Measurements from ENCODE around the gene CMYA5.

- TF ChIP-seq POLR2A (IDR thresholded peaks at IDR 0.05; ENCODE audit: low read length) (no peak), GATA1 (IDR thresholded peaks at IDR 0.05; ENCODE audit: low read depth, low read length) (no peak)
Observed at GRCh38 chr5:79640571-79641055, 49.0 kb upstream of the CMYA5 start.

Data from erythroblast (primary cell).